Activated T-helper 1 cell treated with Interleukin-2 at 50 U/mL for 16 hours (primary cell): ENCODE measurements around the gene MED8.

ENCODE experiments used
- DNase-seq: peaks from one replicate; pipeline ENCODE4 v3.0.0-alpha.2; 2020; ENCODE audit warnings: low read depth

The MED8 gene

GRCh38 chr1:43334453-43335205 is 55.0 kb downstream of the MED8 start:
- no peak for DNase-seq
